Muscle layer of colon (tissue), 2 donors: Measurements from ENCODE around the gene DUT.

Experiments used
- H3K27ac ChIP-seq: one replicate; pipeline ENCODE4 v1.7.0; 2013; ENCODE audit warnings: low read depth, mild to moderate bottlenecking, low read length, moderate library complexity
- H3K27me3 ChIP-seq, 2 donors: one replicate each; pipeline ENCODE4 v1.7.0; 2013; ENCODE audit warnings: low read length in 2 of 2, mild to moderate bottlenecking in 2 of 2; ENCODE audit not compliant: insufficient read depth in 2 of 2, control insufficient read depth in 1 of 2
- H3K36me3 ChIP-seq: one replicate; pipeline ENCODE4 v1.7.0; 2013; ENCODE audit warnings: mild to moderate bottlenecking, low read length; ENCODE audit not compliant: insufficient read depth
- H3K4me1 ChIP-seq: one replicate; pipeline ENCODE4 v1.7.0; 2013; ENCODE audit warnings: mild to moderate bottlenecking, low read length; ENCODE audit not compliant: insufficient read depth
- H3K4me3 ChIP-seq, 2 donors: one replicate each; pipeline ENCODE4 v1.7.0; 2013; ENCODE audit warnings: low read length in 2 of 2, low read depth in 1 of 2, mild to moderate bottlenecking in 1 of 2, moderate library complexity in 1 of 2
- H3K9ac ChIP-seq: one replicate; pipeline ENCODE4 v1.7.0; 2013; ENCODE audit warnings: low read length
- H3K9me3 ChIP-seq: one replicate; pipeline ENCODE4 v1.7.0; 2013; ENCODE audit warnings: mild to moderate bottlenecking, low read length
- donor health status: abdominal sarcoma.
- donor health status: Adenocarcinoma of cecum.

The DUT gene

GRCh38 chr15:48355377-48355776 lies 24.1 kb downstream of the DUT start:
- Histone ChIP-seq H3K27me3 (no peaks in the 10 kb centered on the region), H3K9ac (no peak overlapping the region), H3K4me3 (no peak overlapping the region), H3K9me3 (no peaks in the 10 kb centered on the region), H3K27ac (no peak overlapping the region), H3K4me1 (no peaks in the 10 kb centered on the region), H3K36me3 (no peaks in the 10 kb centered on the region)

GRCh38 chr15:48358229-48359152 lies 27.3 kb downstream of the DUT start:
- H3K27me3 ChIP-seq, result no peaks in the 10 kb centered on the region
- no peaks in the 10 kb centered on the region for H3K9me3 ChIP-seq
- no peaks in the 10 kb centered on the region for H3K4me1 ChIP-seq
- H3K36me3 ChIP-seq, result no peaks in the 10 kb centered on the region
- no peak overlapping the region for H3K27ac ChIP-seq
- H3K9ac ChIP-seq, result no peak overlapping the region
- no peak overlapping the region for H3K4me3 ChIP-seq

DNA sequence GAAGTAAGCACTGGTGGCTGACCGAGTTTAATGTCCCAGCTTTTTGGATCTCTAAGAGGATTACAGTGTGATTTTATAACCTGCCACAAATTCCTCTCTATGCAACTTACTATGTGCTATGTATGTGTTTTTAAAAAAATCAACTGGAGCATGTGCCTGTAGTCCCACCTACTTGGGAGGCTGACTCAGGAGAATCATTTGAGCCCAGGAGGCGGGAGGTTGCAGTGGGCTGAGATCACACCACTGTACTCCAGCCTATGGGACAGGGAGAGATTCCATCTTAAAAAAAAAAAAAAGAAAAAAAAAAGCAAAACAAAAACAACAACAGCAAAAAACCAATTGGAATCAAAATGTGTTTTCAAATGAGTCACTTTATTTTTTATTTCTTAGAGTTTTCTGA lies 29.6 kb downstream of the DUT start:
- H3K4me1 ChIP-seq, result no peaks in the 10 kb centered on the region
- H3K27ac ChIP-seq, result no peak overlapping the region
- H3K27me3 ChIP-seq, result no peaks in the 10 kb centered on the region
- H3K9me3 ChIP-seq, result no peaks in the 10 kb centered on the region
- no peaks in the 10 kb centered on the region for H3K36me3 ChIP-seq
- no peak overlapping the region for H3K4me3 ChIP-seq
- no peak overlapping the region for H3K9ac ChIP-seq

DNA sequence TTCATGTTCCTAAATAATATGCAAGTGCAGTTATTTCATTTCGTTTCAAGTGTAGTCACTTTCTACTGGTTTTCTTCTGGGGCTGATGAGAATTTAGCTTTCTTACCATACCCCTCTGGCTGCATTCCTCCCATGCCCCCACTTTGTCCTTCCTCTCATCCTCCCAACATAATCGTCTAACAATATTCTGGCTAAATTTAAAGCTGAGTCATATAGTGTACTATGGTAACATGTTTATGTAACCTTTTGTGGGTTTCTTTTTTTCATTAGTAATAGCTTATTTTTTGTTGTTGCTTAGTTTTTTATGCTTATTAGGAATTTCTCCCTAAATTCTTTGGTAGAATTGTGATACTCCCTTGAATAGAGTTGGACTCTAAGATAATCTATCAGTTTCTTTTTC lies 30.5 kb downstream of the DUT start:
- no peaks in the 10 kb centered on the region for H3K27me3 ChIP-seq
- H3K36me3 ChIP-seq, result no peaks in the 10 kb centered on the region
- no peak overlapping the region for H3K27ac ChIP-seq

DNA sequence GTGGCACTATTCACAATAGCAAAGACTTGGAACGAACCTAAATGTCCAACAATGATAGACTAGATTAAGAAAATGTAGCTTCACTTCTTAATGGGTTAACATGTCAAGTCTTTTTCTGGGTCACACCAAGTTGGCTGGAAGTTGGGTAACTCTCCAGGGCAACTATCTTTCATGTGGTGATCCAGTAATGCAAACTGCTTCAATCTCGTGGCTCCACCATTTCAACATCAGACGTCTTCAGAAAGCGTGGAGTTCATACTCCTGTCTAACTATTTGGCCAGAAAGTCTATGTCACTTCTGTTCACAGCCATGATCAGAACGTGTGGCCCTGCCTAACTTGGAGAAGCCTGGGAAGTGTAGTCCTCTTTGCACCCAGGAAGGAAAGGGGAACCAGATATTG lies 32.2 kb downstream of the DUT start:
- no peak overlapping the region for H3K9ac ChIP-seq
- H3K27ac ChIP-seq, result no peak overlapping the region
- no peak overlapping the region for H3K4me3 ChIP-seq
- H3K9me3 ChIP-seq, result no peaks in the 10 kb centered on the region
- no peaks in the 10 kb centered on the region for H3K36me3 ChIP-seq
- H3K4me1 ChIP-seq, result no peaks in the 10 kb centered on the region
- no peaks in the 10 kb centered on the region for H3K27me3 ChIP-seq

More for the DNA sequence above, 30.5 kb downstream of the DUT start:
- H3K9ac ChIP-seq, result no peak overlapping the region
- H3K4me1 ChIP-seq, result no peaks in the 10 kb centered on the region
- H3K4me3 ChIP-seq, result no peak overlapping the region
- no peaks in the 10 kb centered on the region for H3K9me3 ChIP-seq

DNA sequence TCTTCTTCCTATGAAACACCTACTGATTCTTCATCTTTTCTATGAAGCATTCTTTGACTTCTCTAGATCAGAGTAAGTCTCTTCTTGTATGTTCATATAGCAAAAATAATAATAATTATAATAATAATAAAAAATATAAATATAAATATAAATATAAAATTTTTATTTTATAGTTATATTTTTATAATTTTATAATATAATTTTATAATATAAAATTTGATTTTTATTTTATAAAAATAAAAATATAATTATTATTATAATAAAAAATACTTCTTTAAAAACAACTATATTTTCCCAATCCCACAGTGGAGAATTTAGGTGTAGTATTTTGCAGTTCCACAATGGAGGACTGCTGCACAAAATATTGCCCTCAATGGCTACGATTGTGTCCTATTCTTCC lies 34.3 kb downstream of the DUT start:
- Histone ChIP-seq H3K4me3 (no peak overlapping the region), H3K36me3 (no peaks in the 10 kb centered on the region), H3K27ac (no peak overlapping the region), H3K9ac (no peak overlapping the region), H3K9me3 (no peaks in the 10 kb centered on the region), H3K27me3 (no peaks in the 10 kb centered on the region), H3K4me1 (no peaks in the 10 kb centered on the region)

DNA sequence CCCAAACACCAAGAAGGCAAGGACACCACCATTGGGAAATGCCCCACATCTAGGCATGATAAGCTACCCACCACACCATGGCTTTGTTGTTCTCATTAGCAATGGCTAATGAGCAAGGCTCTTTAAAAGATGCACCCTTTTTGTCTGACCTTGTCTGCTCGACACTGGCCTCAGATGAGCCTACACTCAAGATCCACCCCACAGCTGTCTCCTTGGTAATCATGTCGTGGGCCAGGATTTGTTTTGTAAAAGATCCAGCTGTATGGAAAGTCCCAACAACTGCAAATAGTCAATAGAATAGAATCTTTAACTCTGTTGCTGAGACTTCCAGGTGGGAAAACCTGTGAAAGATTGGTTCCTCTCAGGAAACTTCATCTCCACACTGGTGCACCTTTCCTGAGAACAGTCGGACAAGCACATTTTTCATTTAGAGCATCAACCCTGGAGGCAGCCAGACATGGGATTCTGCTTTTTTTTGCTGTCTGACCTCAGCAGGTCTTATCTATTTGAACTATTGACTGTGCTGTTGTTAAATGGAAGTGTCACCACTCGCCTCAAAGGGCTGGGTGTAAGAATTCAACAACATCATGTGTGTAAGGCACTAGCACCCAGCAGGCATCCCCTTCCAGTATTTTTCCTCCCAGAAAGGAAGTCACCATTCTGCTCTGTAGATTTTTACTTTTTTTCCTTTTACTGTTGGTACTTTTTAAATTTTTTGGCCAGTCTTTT lies 35.5 kb downstream of the DUT start:
- Histone ChIP-seq H3K4me1 (no peaks in the 10 kb centered on the region), H3K9ac (no peak overlapping the region), H3K9me3 (no peaks in the 10 kb centered on the region), H3K27me3 (no peaks in the 10 kb centered on the region), H3K27ac (no peak overlapping the region), H3K4me3 (no peak overlapping the region), H3K36me3 (no peaks in the 10 kb centered on the region)

- Histone ChIP-seq H3K9ac (no peak overlapping the region), H3K36me3 (no peaks in the 10 kb centered on the region), H3K4me1 (no peaks in the 10 kb centered on the region), H3K9me3 (no peaks in the 10 kb centered on the region), H3K27me3 (no peaks in the 10 kb centered on the region), H3K27ac (no peak overlapping the region), H3K4me3 (no peak overlapping the region)
These were observed 36.3 kb downstream of the DUT start for GRCh38 chr15:48367483-48367882.

DNA sequence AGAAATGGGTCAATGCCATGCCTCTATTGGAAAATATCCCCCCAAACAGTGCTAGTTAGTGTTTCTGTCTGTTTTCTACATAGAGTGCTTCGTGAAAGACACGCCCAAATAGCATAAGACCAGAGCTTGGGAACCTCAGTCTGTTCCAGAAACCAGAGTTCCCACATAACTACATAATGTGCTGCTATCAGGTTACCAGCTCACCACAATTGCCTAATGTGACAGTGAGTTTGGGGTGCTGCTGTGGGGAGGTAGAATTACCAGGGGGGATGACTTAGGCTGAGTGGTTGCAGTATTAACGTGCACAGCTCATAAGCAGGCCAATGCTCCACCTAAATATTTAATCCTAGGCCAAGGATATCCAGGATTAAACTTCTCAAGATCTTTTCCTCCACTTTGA lies 39.2 kb downstream of the DUT start:
- Histone ChIP-seq H3K4me1 (no peaks in the 10 kb centered on the region), H3K36me3 (no peaks in the 10 kb centered on the region), H3K9ac (no peak overlapping the region), H3K4me3 (no peak overlapping the region), H3K27ac (no peak overlapping the region), H3K9me3 (no peaks in the 10 kb centered on the region), H3K27me3 (no peaks in the 10 kb centered on the region)

- Histone ChIP-seq H3K9me3 (no peaks in the 10 kb centered on the region), H3K4me1 (no peaks in the 10 kb centered on the region), H3K4me3 (no peak overlapping the region), H3K9ac (no peak overlapping the region), H3K36me3 (no peaks in the 10 kb centered on the region), H3K27ac (no peak overlapping the region), H3K27me3 (no peaks in the 10 kb centered on the region)
These were observed 40.3 kb downstream of the DUT start for GRCh38 chr15:48371550-48371949.

- Histone ChIP-seq H3K4me3 (no peak overlapping the region), H3K27me3 (no peaks in the 10 kb centered on the region), H3K27ac (no peak overlapping the region), H3K9me3 (no peaks in the 10 kb centered on the region), H3K36me3 (no peaks in the 10 kb centered on the region), H3K9ac (no peak overlapping the region), H3K4me1 (no peaks in the 10 kb centered on the region)
These were observed 40.7 kb downstream of the DUT start for GRCh38 chr15:48371961-48372360.
